ENCODE data around the gene MBD3. TPM values are rescaled to one million over a fixed set of nuclear protein-coding genes. Genes with fewer than 3 reads are reported as not detected.
"Not testable (repeated sequence)": the region's sequence is repeated elsewhere in the genome, so short reads cannot be mapped to it uniquely, and the experiment has no call there.

Gene MBD3
- total RNA-seq, 4 donors from 2014 or later, result 53.2 to 87.9 (median 69.0) TPM

GRCh38 chr19:1549332-1549945, 43.2 kb downstream of the MBD3 start:
- H3K27ac ChIP-seq, result no peak overlapping the region
- H3K4me3 ChIP-seq, result no peak overlapping the region
- no peaks in the 10 kb centered on the region for H3K9me3 ChIP-seq
- H3K27me3 ChIP-seq, result peaks cover 3% of the 10 kb centered on the region
- 80% methylated on average over 4 of the region's 4 CpGs for WGBS
- DNase-seq (ENCODE audit: low spot score in 2 of 2), result no peak
- no peaks in the 10 kb centered on the region for H3K36me3 ChIP-seq
- no peak for TF ChIP-seq POLR2AphosphoS5 (IDR thresholded peaks at IDR 0.05)
- TF ChIP-seq POLR2A (IDR thresholded peaks at IDR 0.05), result no peak
- no peak for TF ChIP-seq EP300 (IDR thresholded peaks at IDR 0.05)
- TF ChIP-seq, protein P1, sequence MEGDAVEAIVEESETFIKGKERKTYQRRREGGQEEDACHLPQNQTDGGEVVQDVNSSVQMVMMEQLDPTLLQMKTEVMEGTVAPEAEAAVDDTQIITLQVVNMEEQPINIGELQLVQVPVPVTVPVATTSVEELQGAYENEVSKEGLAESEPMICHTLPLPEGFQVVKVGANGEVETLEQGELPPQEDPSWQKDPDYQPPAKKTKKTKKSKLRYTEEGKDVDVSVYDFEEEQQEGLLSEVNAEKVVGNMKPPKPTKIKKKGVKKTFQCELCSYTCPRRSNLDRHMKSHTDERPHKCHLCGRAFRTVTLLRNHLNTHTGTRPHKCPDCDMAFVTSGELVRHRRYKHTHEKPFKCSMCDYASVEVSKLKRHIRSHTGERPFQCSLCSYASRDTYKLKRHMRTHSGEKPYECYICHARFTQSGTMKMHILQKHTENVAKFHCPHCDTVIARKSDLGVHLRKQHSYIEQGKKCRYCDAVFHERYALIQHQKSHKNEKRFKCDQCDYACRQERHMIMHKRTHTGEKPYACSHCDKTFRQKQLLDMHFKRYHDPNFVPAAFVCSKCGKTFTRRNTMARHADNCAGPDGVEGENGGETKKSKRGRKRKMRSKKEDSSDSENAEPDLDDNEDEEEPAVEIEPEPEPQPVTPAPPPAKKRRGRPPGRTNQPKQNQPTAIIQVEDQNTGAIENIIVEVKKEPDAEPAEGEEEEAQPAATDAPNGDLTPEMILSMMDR (IDR thresholded peaks at IDR 0.05), result no peak
- peaks cover 5% of the 10 kb centered on the region for H3K4me1 ChIP-seq

- peaks cover 25% of the 10 kb centered on the region for H3K27me3 ChIP-seq
- no peaks in the 10 kb centered on the region for H3K9me3 ChIP-seq
- no peak for DNase-seq (ENCODE audit: low spot score in 2 of 2)
- H3K4me3 ChIP-seq, result no peak overlapping the region
- no peak overlapping the region for H3K27ac ChIP-seq
- H3K4me1 ChIP-seq, result peaks cover 6% of the 10 kb centered on the region
- H3K36me3 ChIP-seq, result no peaks in the 10 kb centered on the region
- TF ChIP-seq POLR2A (IDR thresholded peaks at IDR 0.05), result no peak
- no peak for TF ChIP-seq POLR2AphosphoS5 (IDR thresholded peaks at IDR 0.05)
- TF ChIP-seq EP300 (IDR thresholded peaks at IDR 0.05), result no peak
- TF ChIP-seq, protein P1 (IDR thresholded peaks at IDR 0.05), result no peak
- WGBS, result 32% methylated on average over 17 of the region's 17 CpGs
Observed at GRCh38 chr19:1540365-1540925, 52.2 kb downstream of the MBD3 start.

- H3K4me1 ChIP-seq; H3K36me3 ChIP-seq; H3K27ac ChIP-seq; DNase-seq (ENCODE audit: low spot score in 2 of 2); H3K4me3 ChIP-seq; H3K9me3 ChIP-seq: not testable (repeated sequence)
- 92% methylated on average over 11 of the region's 11 CpGs for WGBS
- peaks cover 30% of the 10 kb centered on the region for H3K27me3 ChIP-seq
Observed at GRCh38 chr19:1539749-1540148, 52.9 kb downstream of the MBD3 start.

GRCh38 chr19:1538978-1539377, 53.7 kb downstream of the MBD3 start:
- no peaks in the 10 kb centered on the region for H3K36me3 ChIP-seq
- peaks cover 31% of the 10 kb centered on the region for H3K27me3 ChIP-seq
- WGBS, result 25% methylated on average over 15 of the region's 15 CpGs
- no peak for DNase-seq (ENCODE audit: low spot score in 2 of 2)
- no peak overlapping the region for H3K4me3 ChIP-seq
- TF ChIP-seq EP300 (IDR thresholded peaks at IDR 0.05), result no peak
- TF ChIP-seq, protein P1 (IDR thresholded peaks at IDR 0.05), result no peak
- TF ChIP-seq POLR2A (IDR thresholded peaks at IDR 0.05), result no peak
- TF ChIP-seq POLR2AphosphoS5 (IDR thresholded peaks at IDR 0.05), result no peak
- no peak overlapping the region for H3K27ac ChIP-seq
- H3K4me1 ChIP-seq, result peaks cover 6% of the 10 kb centered on the region
- H3K9me3 ChIP-seq, result no peaks in the 10 kb centered on the region

GRCh38 chr19:1535699-1536098, 57.0 kb downstream of the MBD3 start:
- not testable (repeated sequence) for H3K36me3 ChIP-seq; H3K4me3 ChIP-seq; H3K4me1 ChIP-seq; H3K27ac ChIP-seq; DNase-seq (ENCODE audit: low spot score in 2 of 2); H3K9me3 ChIP-seq
- 99% methylated on average over 7 of the region's 7 CpGs for WGBS
- H3K27me3 ChIP-seq, result peaks cover 55% of the 10 kb centered on the region

GRCh38 chr19:1534972-1535371, 57.7 kb downstream of the MBD3 start:
- no peak overlapping the region for H3K4me3 ChIP-seq
- no peaks in the 10 kb centered on the region for H3K36me3 ChIP-seq
- TF ChIP-seq, protein P1 (IDR thresholded peaks at IDR 0.05), result no peak
- TF ChIP-seq EP300 (IDR thresholded peaks at IDR 0.05) (no peak), POLR2A (IDR thresholded peaks at IDR 0.05) (no peak), POLR2AphosphoS5 (IDR thresholded peaks at IDR 0.05) (no peak)
- H3K27me3 ChIP-seq, result peaks cover 53% of the 10 kb centered on the region
- WGBS, result 89% methylated on average over 8 of the region's 14 CpGs
- DNase-seq (ENCODE audit: low spot score in 2 of 2), result no peak
- H3K4me1 ChIP-seq, result peaks cover 6% of the 10 kb centered on the region
- no peaks in the 10 kb centered on the region for H3K9me3 ChIP-seq
- no peak overlapping the region for H3K27ac ChIP-seq
